GM19238 (cell line): ENCODE data around the gene CFAP97.
"Not testable (repeated sequence)": the region's sequence is repeated elsewhere in the genome, so short reads cannot be mapped to it uniquely, and the experiment has no call there.

ENCODE experiments used
- DNase-seq: peaks from one replicate; pipeline ENCODE4 v3.0.0; 2011; ENCODE audit warnings: low spot score; ENCODE audit not compliant: insufficient read length

Gene CFAP97

GRCh38 chr4:185142912-185143600 is 60.7 kb downstream of the CFAP97 start, which contains the start of gene SLC25A4:
TSS of gene SLC25A4 (plus strand) at chr4:185143266. CDS start at chr4:185143373, 107 bp downstream.
- peak; percentile 93 for DNase-seq

DNA sequence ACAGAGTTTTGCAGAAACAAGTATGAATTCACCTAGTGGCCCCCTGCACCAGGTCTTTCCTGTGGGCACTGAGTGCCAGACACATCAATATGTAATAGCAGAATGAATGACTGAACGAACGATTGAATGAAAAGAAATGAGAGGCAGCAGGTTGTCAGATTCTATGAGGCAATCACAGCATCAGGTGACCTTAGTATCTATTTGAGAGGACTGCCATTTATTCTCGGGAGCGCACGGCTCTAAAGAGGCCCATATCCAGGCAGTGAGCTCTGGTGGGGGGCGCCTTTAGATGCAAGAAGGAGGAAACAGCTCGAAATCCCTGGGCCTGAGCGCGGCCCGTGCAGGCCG is 61.3 kb downstream of the CFAP97 start:
- no peak for DNase-seq

DNA sequence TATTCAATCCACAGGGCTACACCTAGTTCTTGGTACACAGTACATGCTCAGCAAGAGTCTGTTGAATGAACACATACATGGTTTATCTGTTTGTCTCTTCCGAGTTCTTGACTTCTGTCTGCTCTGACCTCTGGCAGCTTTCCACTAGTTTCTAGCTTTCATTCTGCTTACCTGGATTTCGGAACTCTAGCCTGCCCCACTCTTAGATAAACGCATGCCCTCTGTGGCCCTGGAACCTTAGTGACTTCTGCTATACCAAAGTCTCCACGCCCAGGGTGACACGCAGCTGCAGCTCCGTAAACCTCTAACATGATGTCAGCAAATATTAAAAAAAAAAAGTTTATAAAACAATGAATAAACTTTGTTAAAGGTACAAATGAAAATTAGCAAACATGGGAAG is 62.0 kb downstream of the CFAP97 start:
- DNase-seq, result no peak

DNA sequence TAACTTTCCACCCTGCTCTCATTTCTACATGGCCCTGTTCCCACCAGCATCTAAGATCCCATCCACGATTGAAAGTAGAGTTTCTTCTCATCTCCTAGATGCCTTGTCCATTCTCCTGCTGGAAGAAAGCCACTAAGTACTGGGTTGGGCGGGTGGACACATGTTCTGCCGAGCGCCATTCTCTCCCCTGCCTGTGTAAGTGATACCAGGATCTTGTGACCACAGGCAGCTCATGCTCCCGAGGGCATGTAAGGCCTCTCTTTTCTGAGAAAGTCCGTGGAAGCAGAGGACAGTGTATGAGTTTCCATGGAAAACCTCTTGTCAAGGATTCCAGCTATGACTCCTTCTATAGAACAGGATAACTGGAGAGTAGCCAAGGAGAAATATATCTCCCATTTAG is 64.1 kb downstream of the CFAP97 start:
- no peak for DNase-seq

DNA sequence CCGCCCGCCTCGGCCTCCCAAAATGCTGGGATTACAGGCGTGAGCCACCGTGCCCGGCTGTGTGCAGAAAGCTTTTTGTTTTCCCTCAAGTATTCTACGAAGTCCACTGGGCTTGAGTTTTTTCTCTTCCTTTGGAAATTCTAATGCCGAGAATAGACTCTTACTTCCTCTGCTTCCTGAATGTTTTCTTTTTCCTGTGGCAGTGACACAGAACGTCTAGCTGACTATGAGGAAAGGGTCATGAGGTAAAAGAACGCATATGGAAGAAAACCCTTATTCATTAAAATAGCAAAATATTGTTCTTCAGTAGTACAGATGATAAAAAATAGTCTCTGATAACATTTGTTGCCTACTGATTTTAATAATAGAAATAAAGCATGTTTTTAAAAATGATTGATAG is 65.6 kb downstream of the CFAP97 start:
- no peak for DNase-seq

DNA sequence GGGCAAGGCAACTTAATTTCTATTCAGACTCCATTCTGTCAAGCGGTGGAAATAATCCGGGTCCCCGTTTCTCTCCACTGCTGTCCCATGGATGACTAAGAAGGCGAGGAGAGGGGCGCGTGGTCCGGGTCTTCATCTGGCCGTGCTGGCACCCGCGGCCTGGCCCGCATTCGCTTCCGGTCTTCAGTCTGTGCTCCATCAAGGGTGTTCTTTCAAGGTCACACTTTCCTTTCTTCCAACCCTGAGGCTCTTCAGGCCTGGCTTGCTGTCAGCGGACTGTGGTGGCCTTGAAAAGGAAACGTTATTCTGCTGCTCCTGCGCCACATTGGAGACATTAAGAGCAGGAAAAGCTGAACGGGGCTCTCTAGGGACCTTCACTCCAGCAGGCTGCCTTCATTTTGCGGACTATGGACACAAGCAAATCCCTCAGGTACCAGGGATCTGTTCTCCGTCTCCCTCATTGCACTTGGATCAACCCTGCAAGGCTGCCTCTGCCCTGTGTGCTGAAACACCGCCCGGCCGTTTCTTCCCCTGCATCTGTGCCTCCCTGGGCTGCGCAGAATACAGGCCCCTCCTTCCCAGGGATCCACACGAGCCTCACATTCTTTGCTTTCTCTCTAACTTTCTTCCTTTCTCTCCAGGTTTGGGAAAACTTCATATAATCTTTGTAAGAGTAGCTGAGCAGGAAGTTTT is 66.4 kb downstream of the CFAP97 start:
- no peak for DNase-seq

- no peak for DNase-seq
Observed at GRCh38 chr4:185134307-185134869, 69.4 kb downstream of the CFAP97 start.

DNA sequence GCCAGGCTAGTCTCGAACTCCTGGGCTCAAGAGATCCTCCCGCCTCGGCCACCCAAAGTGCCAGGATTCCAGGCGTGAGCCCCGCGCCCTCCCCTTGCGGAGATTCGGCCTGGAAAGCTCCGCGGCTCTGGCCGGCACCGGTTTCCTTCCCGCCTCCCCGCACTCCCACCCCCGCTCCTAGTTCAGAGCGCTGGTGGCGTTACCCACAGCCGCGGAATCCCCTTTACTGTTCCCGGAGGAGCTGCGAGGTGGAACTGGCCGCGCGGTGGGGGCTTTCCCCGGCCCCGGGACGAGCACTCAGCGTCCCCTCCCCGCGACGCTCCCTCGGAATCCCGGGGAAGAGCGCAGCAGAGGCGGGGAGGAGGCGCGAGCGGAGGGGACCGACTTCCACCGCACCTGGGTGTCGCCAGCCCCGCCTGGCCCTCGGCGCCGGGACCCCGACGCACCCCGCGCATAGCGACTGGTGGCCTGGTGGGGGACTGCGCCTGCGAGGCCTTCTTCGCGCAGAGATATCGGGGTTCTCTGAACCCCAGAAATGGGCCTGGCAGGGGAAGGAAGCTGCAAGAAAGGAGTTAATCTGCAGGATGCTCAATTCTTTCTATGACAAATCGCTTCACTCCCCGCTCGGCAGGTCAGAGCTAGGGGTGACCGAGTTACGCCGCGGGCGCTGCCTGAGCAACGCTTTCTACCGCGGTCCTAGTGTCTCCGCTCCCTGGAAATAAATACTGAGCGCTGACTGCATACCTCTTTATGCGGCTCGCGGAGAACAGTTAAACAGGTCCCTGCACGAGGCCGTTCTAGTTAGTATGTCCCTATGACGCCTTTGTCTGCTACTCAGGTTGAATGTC is 75.3 kb downstream of the CFAP97 start:
- no peak for DNase-seq

- no peak for DNase-seq
Observed at GRCh38 chr4:185127021-185127925, 76.5 kb downstream of the CFAP97 start.

GRCh38 chr4:185124006-185124405 is 79.8 kb downstream of the CFAP97 start:
- no peak for DNase-seq

- no peak for DNase-seq
Observed at GRCh38 chr4:185122681-185123345, 81.0 kb downstream of the CFAP97 start.

GRCh38 chr4:185120631-185120946 is 83.2 kb downstream of the CFAP97 start:
- no peak for DNase-seq

DNA sequence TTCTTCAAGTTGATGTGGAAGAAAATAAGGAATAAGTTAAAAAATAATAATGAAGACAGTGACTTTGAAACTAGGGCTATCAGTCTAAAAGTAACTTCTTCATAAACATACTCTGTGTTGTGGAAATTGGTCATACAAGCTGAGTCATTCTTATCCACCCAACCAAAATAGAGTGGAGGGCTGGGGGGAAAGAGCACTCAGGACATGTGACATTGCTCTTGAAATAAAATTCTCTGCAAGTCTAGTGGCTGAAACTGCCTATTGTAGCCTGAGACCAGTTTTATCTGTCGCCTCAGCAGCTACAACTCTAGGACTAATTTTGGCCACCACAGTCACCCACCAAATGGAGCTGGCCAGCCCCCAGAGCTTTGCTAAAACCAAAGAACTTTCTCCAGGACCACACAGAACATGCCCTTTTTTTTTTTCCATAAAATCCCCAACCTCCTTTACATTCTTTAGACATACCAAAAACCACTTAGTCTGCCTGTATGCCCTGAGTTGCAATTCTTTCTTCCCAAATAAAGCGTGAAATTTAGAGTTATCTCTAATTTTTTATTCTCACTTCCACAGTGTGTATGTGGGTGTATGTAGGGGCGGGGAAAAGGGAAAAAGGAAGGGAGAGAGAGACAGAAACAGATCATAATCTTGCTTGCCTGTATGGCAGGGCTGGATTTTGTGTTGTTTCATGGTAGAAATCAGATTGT is 83.7 kb downstream of the CFAP97 start:
- DNase-seq, result no peak

DNA sequence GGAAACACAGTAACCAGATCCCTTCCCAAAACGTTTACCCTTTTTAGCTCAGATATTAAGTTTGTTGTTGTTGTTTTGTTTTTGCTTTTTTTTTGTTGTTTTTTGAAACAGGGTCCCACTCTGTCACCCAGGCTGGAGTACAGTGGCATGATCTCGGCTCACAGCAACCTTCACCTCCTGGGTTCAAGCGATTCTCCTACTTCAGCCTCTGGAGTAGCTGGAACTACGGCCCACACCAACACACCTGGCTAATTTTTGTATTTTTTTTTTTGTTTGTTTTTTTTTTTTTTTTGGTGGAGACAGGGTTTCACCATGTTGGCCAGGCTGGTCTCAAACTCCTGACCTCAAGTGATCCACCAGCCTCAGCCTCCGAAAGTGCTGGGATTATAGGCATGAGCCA is 84.3 kb downstream of the CFAP97 start:
- DNase-seq, result not testable (repeated sequence)

- no peak for DNase-seq
Observed at GRCh38 chr4:185118876-185119275, 84.9 kb downstream of the CFAP97 start.

DNA sequence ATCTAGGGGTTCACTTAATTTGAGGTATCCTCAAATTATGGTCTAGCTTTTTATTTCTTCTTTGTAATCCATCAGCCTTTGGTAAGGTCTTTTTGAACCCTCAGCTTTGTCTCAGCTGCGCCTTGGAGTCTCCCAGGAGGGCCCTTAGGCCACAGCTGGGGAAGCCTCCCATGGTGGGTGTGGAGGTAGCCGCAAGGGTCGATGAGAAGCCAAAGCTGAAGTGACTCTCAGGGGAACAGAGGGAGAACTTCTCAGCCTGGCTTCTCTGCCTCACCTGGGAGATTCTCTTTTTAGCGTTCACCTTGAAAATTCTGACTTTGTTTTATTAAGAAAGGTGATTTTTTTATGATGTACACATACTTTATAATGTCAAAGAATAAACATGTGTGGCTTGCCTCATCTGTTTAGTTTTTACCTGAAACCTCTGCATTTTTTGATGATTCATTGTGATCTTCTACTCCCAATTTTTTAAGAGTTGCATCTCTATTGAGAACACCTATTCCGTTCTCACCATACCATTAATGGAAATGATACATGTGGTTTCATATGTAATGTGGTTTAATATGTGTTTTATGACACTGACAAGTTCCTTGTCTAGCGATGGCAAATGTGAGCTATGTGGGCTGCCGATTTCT is 86.4 kb downstream of the CFAP97 start:
- no peak for DNase-seq

DNA sequence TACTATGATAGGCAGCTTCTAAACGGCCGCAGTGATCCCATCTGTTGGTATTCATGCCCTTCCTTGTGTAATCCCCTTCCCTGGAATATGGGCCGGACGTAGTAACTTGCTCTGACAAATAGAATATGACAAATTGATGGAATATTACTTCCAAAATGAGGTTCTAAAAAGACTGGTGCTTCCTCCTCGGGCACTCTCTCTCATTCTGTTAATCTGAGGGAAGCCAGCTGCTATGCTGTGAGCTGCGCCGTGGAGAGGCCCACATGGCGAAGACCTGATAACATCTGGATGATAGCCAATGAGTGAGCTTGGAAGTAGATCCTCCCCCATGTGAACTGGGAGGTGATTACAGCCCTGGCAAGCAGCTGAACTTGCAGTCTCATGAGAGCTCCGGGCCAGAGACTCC is 88.0 kb downstream of the CFAP97 start:
- DNase-seq, result no peak

- no peak for DNase-seq
Observed at GRCh38 chr4:185113340-185113739, 90.5 kb downstream of the CFAP97 start.

DNA sequence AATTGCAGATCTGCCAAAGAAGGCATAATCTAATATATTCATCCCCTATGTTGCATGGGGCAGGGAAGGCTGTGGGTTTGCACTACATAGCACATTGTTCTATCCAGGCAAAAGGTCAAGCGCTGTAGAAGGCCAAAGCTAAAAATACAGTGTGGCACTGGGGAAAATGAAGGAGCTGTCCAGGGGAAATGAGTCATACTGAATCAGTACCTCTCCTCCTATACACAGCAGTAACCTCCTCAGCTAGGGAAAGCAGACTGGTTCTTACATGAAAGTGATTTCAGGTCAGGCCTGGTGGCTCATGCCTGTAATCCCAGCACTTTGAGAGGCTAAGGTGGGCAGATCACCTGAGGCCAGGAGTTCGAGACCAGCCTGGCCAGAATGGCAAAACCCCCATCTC is 91.7 kb downstream of the CFAP97 start:
- DNase-seq, result no peak
